GM13976 (cell line): ENCODE measurements around the gene COPS3.

Experiments
- DNase-seq: peaks from one replicate; pipeline ENCODE4 v3.0.0; 2012; ENCODE audit warnings: low spot score
- CTCF ChIP-seq: IDR thresholded peaks from 2 replicates; pipeline ENCODE4 v1.5.1; 2012; ENCODE audit warnings: borderline replicate concordance, mild to moderate bottlenecking; ENCODE audit not compliant: insufficient read depth; ENCODE audit errors: extremely low read depth, missing control alignments, control extremely low read depth
- in situ Hi-C: fragments of 300-500 bp; cut with MboI; formaldehyde crosslinking; loops from one replicate; pipeline ENCODE4 v1.12.0; 2022; ENCODE audit warnings: low sequenced_read_pairs, mixed read lengths, inconsistent platforms; ENCODE audit not compliant: unreplicated experiment

Gene COPS3

DNA sequence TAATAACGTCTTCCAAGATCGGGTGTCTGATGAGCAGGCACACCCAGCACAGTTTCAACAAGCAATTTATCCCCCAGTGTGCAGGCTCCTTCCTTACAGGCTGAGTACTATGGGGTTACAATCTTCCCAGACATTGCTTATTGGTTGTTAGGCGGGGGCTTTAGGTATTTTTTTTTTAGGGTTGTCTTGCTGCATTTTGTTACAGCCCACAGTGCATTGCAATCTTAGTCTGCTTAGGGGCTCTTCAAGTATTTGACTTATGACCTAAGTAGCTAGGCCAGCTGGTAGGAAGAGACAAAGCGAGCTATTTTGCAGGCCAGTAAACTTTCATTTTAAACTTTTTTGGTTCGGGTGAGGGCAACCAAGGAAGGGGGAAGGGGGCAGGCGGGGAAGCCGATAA is 80.7 kb downstream of the COPS3 start:
- DNase-seq = no peak
- in situ Hi-C loops = no loop called here
- TF ChIP-seq CTCF = no peak

- TF ChIP-seq CTCF = no peak
- DNase-seq = no peak
- in situ Hi-C loops = no loop called here
Observed at GRCh38 chr17:17198281-17198680, 82.8 kb downstream of the COPS3 start.

DNA sequence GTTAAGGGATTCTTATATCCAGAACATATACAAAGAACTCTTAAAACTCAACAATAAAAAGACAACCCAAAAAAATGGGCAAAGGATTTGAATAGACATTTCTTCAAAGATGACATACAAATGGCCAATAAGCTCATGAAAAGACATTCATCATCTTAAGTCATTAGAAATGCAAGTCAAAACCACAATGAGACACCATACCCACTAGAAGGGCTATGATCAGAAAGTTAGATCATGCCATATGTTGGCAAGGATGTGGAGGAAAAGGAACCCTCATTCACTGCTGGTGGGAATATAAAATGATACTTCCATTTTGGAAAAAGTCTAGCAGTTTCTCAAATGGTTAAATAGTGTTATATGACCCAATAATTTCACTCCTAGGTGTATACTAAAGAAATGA is 84.3 kb downstream of the COPS3 start:
- TF ChIP-seq CTCF = no peak
- DNase-seq = no peak
- in situ Hi-C loops = no loop called here
